ENCODE measurements around the gene CSTB. TPM values are rescaled to one million over a fixed set of nuclear protein-coding genes. Genes with fewer than 3 reads are reported as not detected.

Gene CSTB
- total RNA-seq, 1 experiment from 2014 or later, result 136 TPM

- H3K27me3 ChIP-seq (ENCODE audit: insufficient read depth, low read depth), result no peaks in the 10 kb centered on the region
- CTCF ChIA-PET, result no interaction called here
- no peaks in the 10 kb centered on the region for H3K9me2 ChIP-seq (ENCODE audit: insufficient read depth)
- no peaks in the 10 kb centered on the region for H3F3A ChIP-seq (ENCODE audit: insufficient read depth, low read depth)
- H3K36me3 ChIP-seq (ENCODE audit: low read depth), result peaks cover 8% of the 10 kb centered on the region; the same call in 1 of the 2 replicates
- no peak overlapping the region for H2AFZ ChIP-seq
- no peak overlapping the region for H3K4me2 ChIP-seq
- DNase-seq, result no peak
- no peak overlapping the region for H3K27ac ChIP-seq
- H3K4me1 ChIP-seq (replicated peaks; ENCODE audit: insufficient read depth), result peaks cover 8% of the 10 kb centered on the region; the same call in 1 of the 2 replicates
- no peak for TF ChIP-seq CTCF (conservative IDR thresholded peaks at IDR 0.05)
- TF ChIP-seq EZH2 (IDR thresholded peaks at IDR 0.05; ENCODE audit: low read depth), result no peak
- POLR2A ChIA-PET (ENCODE audit: unreplicated experiment), result no interaction called here
- H4K20me1 ChIP-seq (ENCODE audit: insufficient read depth), result peaks cover 7% of the 10 kb centered on the region
- no TSS peak for BruUV-seq (replicated peaks)
- no peaks in the 10 kb centered on the region for H3K9me3 ChIP-seq (ENCODE audit: insufficient read depth, low read depth)
- H3K4me3 ChIP-seq, result no peak overlapping the region
- peaks cover 45% of the 10 kb centered on the region for H3K79me2 ChIP-seq (ENCODE audit: low read depth)
- intact Hi-C loops (cut with micrococcal nuclease; ENCODE audit: unreplicated experiment), result no loop called here
Measured at GRCh38 chr21:43794857-43795256, 18.7 kb upstream of the CSTB start.

- ChIA-PET POLR2A (ENCODE audit: unreplicated experiment) (no interaction called here), CTCF (no interaction called here)
- Histone ChIP-seq H3K27me3 (ENCODE audit: insufficient read depth, low read depth) (no peaks in the 10 kb centered on the region), H2AFZ (no peak overlapping the region), H4K20me1 (ENCODE audit: insufficient read depth) (peaks cover 7% of the 10 kb centered on the region), H3K4me1 (replicated peaks; ENCODE audit: insufficient read depth) (peaks cover 8% of the 10 kb centered on the region; the same call in 1 of the 2 replicates), H3K9me3 (ENCODE audit: insufficient read depth, low read depth) (no peaks in the 10 kb centered on the region), H3K27ac (no peak overlapping the region), H3K36me3 (ENCODE audit: low read depth) (peaks cover 8% of the 10 kb centered on the region; the same call in 1 of the 2 replicates), H3K4me3 (no peak overlapping the region), H3K4me2 (no peak overlapping the region), H3F3A (ENCODE audit: insufficient read depth, low read depth) (no peaks in the 10 kb centered on the region), H3K79me2 (ENCODE audit: low read depth) (peaks cover 50% of the 10 kb centered on the region), H3K9me2 (ENCODE audit: insufficient read depth) (no peaks in the 10 kb centered on the region)
- no peak for TF ChIP-seq EZH2 (IDR thresholded peaks at IDR 0.05; ENCODE audit: low read depth)
- TF ChIP-seq CTCF (conservative IDR thresholded peaks at IDR 0.05), result no peak
- intact Hi-C loops (cut with micrococcal nuclease; ENCODE audit: unreplicated experiment), result no loop called here
- BruUV-seq (replicated peaks), result no TSS peak
- DNase-seq, result no peak
Measured at GRCh38 chr21:43794311-43794710, 18.2 kb upstream of the CSTB start.

- Histone ChIP-seq H3K36me3 (ENCODE audit: low read depth) (peaks cover 8% of the 10 kb centered on the region; the same call in 1 of the 2 replicates), H3K4me3 (no peak overlapping the region), H3K9me2 (ENCODE audit: insufficient read depth) (no peaks in the 10 kb centered on the region), H3K4me1 (replicated peaks; ENCODE audit: insufficient read depth) (peaks cover 8% of the 10 kb centered on the region), H3K27me3 (ENCODE audit: insufficient read depth, low read depth) (no peaks in the 10 kb centered on the region), H3K9me3 (ENCODE audit: insufficient read depth, low read depth) (no peaks in the 10 kb centered on the region), H3K79me2 (ENCODE audit: low read depth) (peaks cover 50% of the 10 kb centered on the region), H2AFZ (no peak overlapping the region), H3K27ac (no peak overlapping the region), H3K4me2 (no peak overlapping the region), H4K20me1 (ENCODE audit: insufficient read depth) (peaks cover 7% of the 10 kb centered on the region), H3F3A (ENCODE audit: insufficient read depth, low read depth) (0 out of 2 replicates have a peak, but pooled peaks cover 4% of the 10 kb centered on the region)
- ChIA-PET POLR2A (ENCODE audit: unreplicated experiment) (no interaction called here), CTCF (no interaction called here)
- no TSS peak for BruUV-seq (replicated peaks)
- intact Hi-C loops (cut with micrococcal nuclease; ENCODE audit: unreplicated experiment), result no loop called here
- no peak for DNase-seq
- TF ChIP-seq CTCF (conservative IDR thresholded peaks at IDR 0.05) (no peak), EZH2 (IDR thresholded peaks at IDR 0.05; ENCODE audit: low read depth) (no peak)
Measured at GRCh38 chr21:43793243-43793642, 17.1 kb upstream of the CSTB start.
